Progenitor cell of endocrine pancreas (in vitro differentiated cells): ENCODE measurements around the gene ZSCAN5C. TPM values are rescaled to one million over a fixed set of nuclear protein-coding genes. Genes with fewer than 3 reads are reported as not detected.

ENCODE experiments used
- DNase-seq: peaks from one replicate; pipeline ENCODE4 v3.0.0; 2021; ENCODE audit warnings: low spot score; ENCODE audit not compliant: unreplicated experiment
- H3K27ac Mint-ChIP-seq: 2 replicates; pipeline ENCODE4 v1.8.0; 2021; ENCODE audit warnings: mild to moderate bottlenecking, moderate library complexity, mixed read lengths
- H3K27me3 Mint-ChIP-seq: 2 replicates; pipeline ENCODE4 v1.8.0; 2021; ENCODE audit warnings: mixed read lengths
- H3K36me3 Mint-ChIP-seq: 2 replicates; pipeline ENCODE4 v1.8.0; 2022; ENCODE audit warnings: mixed read lengths; ENCODE audit not compliant: insufficient read depth
- H3K4me1 Mint-ChIP-seq: 2 replicates; pipeline ENCODE4 v1.8.0; 2021; ENCODE audit warnings: low read depth, mixed read lengths
- H3K4me3 Mint-ChIP-seq: 2 replicates; pipeline ENCODE4 v1.8.0; 2021; ENCODE audit warnings: low read depth, mild to moderate bottlenecking, moderate library complexity, mixed read lengths
- H3K9me3 Mint-ChIP-seq: 2 replicates; pipeline ENCODE4 v1.8.0; 2021; ENCODE audit warnings: low read depth, mixed read lengths
- CTCF ChIP-seq: fragments of 200-600 bp; sonication (generic); IDR thresholded peaks from one replicate; pipeline ENCODE4 v1.5.0; 2021; ENCODE audit warnings: antibody characterized with exemption, mild to moderate bottlenecking; ENCODE audit not compliant: unreplicated experiment
- total RNA-seq: library from RNA; stranded (reverse); gene quantifications from 2 replicates; pipeline ENCODE4 v1.2.1, GENCODE V29; 2021

Gene ZSCAN5C
- total RNA-seq, 1 donor from 2014 or later = not detected

- H3K36me3 Mint-ChIP-seq = no peaks in the 10 kb centered on the region
- no peak for TF ChIP-seq CTCF
- H3K27ac Mint-ChIP-seq = no peak overlapping the region
- no peak for DNase-seq
- peaks cover 20% of the 10 kb centered on the region for H3K27me3 Mint-ChIP-seq
- H3K4me1 Mint-ChIP-seq = peaks cover 2% of the 10 kb centered on the region
- no peak overlapping the region for H3K4me3 Mint-ChIP-seq
- no peaks in the 10 kb centered on the region for H3K9me3 Mint-ChIP-seq
Measured at GRCh38 chr19:56258272-56258671, 56.2 kb downstream of the ZSCAN5C start.

Other genes with a start within 250 kb of the ZSCAN5C start
- gene NLRP5, start 215.5 kb upstream of the ZSCAN5C start, total RNA-seq = not detected in 2 replicates
- gene ZNF787, start 81.0 kb upstream of the ZSCAN5C start, total RNA-seq = 33.9 and 34.3 TPM in 2 replicates
- gene ZNF444, start 61.0 kb upstream of the ZSCAN5C start, total RNA-seq = 132 and 135 TPM in 2 replicates
- not detected in 2 replicates for gene GALP, start 26.3 kb upstream of the ZSCAN5C start, total RNA-seq
- not detected in 2 replicates for gene ZSCAN5B, start 4.5 kb upstream of the ZSCAN5C start, total RNA-seq
- gene EDDM13, start 70.5 kb downstream of the ZSCAN5C start, total RNA-seq = not detected in 2 replicates
- 15.3 and 19.1 TPM in 2 replicates for gene ZSCAN5A, start 112.6 kb downstream of the ZSCAN5C start, total RNA-seq
- gene ZNF582, start 191.3 kb downstream of the ZSCAN5C start, total RNA-seq = 6.6 and 8.0 TPM in 2 replicates
- gene ZNF583, start 202.1 kb downstream of the ZSCAN5C start, total RNA-seq = 10.1 and 11.3 TPM in 2 replicates